Thyroid gland (tissue), 4 donors: Measurements from ENCODE around the gene SCARF2. TPM values are rescaled to one million over a fixed set of nuclear protein-coding genes. Genes with fewer than 3 reads are reported as not detected.

Source experiments
- DNase-seq, 2 donors: peaks; one replicate each; pipeline ENCODE4 v3.0.0-alpha.2; 2019
- H3K27ac ChIP-seq, 3 donors: fragments of 200-600 bp; sonication (generic); 1 replicate in 2 of 3; 2 replicates in 1 of 3; pipeline ENCODE4 v1.5.1; 2016 to 2019; ENCODE audit warnings: mild to moderate bottlenecking in 1 of 3, moderate library complexity in 1 of 3
- H3K27me3 ChIP-seq: fragments of 200-600 bp; sonication (generic); one replicate; pipeline ENCODE4 v1.5.1; 2019
- H3K36me3 ChIP-seq, 2 donors: fragments of 200-600 bp; sonication (generic); one replicate each; pipeline ENCODE4 v1.5.1; 2016 to 2019
- H3K4me1 ChIP-seq, 2 donors: fragments of 200-600 bp; sonication (generic); one replicate each; pipeline ENCODE4 v1.5.1; 2017 to 2019
- H3K4me3 ChIP-seq, 3 donors: fragments of 200-600 bp; sonication (generic); replicated peaks in 1 of 3; 1 replicate in 2 of 3; 2 replicates in 1 of 3; pipeline ENCODE4 v1.5.1; 2016; ENCODE audit warnings: mild to moderate bottlenecking in 1 of 3
- H3K9me3 ChIP-seq: fragments of 200-600 bp; sonication (generic); one replicate; pipeline ENCODE4 v1.5.1; 2017
- POLR2A ChIP-seq, 2 donors: fragments of 450-650 bp; IDR thresholded peaks; one replicate each; pipeline ENCODE4 v1.6.1; 2017; ENCODE audit warnings: antibody characterized with exemption in 2 of 2, mild to moderate bottlenecking in 2 of 2, moderate library complexity in 1 of 2
- WGBS, 2 donors: methylation state at CpG; one replicate each; pipeline ENCODE4 v1.1.5; 2017; 5-methylcytosine and 5-hydroxymethylcytosine counted together
- intact Hi-C: fragments of 100-400 bp; cut with DNase I; formaldehyde crosslinking; loops from one replicate; pipeline ENCODE4 v1.15.1; 2023
- total RNA-seq, 4 donors: library from RNA; depleted of rRNA; stranded (reverse); fragments of >200 nt; gene quantifications; one replicate each; pipeline ENCODE4 v1.2.3, GENCODE V29; 2016
- TF ChIP-seq, protein P1 (sequence below), 6 experiments: fragments of 200-600 bp in 3 of 6; fragments of 450-650 bp in 3 of 6; sonication (generic) in 3 of 6; IDR thresholded peaks; one replicate each; pipeline ENCODE4 v1.5.1; 2016 to 2019; ENCODE audit warnings: antibody characterized with exemption in 6 of 6, mild to moderate bottlenecking in 2 of 6, inconsistent platforms in 1 of 6, moderate library complexity in 1 of 6

Gene SCARF2
- total RNA-seq, 4 donors from 2014 or later = 14.4 to 23.1 (median 20.4) TPM

GRCh38 chr22:20469110-20469868, 31.7 kb upstream of the SCARF2 start:
- H3K36me3 ChIP-seq = peaks cover 7 to 8% of the 10 kb centered on the region in 2 donors

DNA sequence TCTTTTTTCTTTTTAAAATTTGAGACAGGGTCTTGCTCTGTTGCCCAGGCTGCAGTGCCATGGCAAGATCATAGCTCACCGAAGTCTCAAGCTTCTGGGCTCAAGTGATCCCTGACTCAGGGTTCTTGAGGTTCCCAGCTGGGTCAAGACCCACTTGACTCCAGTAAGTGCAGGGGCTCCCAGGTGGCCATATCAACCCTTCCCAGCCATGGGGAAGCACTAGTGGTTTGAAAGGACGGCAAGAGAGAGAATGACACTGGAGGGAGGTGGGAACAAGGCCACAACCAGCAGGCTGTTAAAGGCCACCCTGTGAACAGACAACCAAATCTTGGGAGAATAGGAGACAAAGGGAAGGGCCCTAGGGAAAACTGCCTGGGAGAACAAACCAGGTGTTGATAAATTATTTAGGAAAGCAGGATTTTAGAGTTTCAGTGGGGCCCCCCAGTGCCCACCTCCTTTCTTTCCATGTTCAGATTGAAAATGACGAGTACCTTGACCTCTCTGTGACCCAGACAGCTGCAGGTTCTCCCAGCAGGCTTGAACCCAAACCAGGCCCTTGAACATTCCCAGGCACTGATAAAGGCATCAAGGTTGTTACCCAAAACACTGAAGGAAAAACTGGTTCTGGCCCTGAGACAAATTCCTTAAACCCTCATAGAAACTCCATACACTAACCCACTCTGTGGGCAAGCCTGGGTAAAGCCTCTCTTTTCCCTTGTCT, 29.2 kb upstream of the SCARF2 start:
- no peak overlapping the region for H3K27ac ChIP-seq
- TF ChIP-seq, protein P1, sequence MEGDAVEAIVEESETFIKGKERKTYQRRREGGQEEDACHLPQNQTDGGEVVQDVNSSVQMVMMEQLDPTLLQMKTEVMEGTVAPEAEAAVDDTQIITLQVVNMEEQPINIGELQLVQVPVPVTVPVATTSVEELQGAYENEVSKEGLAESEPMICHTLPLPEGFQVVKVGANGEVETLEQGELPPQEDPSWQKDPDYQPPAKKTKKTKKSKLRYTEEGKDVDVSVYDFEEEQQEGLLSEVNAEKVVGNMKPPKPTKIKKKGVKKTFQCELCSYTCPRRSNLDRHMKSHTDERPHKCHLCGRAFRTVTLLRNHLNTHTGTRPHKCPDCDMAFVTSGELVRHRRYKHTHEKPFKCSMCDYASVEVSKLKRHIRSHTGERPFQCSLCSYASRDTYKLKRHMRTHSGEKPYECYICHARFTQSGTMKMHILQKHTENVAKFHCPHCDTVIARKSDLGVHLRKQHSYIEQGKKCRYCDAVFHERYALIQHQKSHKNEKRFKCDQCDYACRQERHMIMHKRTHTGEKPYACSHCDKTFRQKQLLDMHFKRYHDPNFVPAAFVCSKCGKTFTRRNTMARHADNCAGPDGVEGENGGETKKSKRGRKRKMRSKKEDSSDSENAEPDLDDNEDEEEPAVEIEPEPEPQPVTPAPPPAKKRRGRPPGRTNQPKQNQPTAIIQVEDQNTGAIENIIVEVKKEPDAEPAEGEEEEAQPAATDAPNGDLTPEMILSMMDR (IDR thresholded peaks at IDR 0.05) = no peak
- TF ChIP-seq POLR2A (IDR thresholded peaks at IDR 0.05) = no peak
- H3K4me3 ChIP-seq = no peak overlapping the region
- DNase-seq = peak in 1 of 2 donors; percentile 28
- peaks cover 7 to 8% of the 10 kb centered on the region in 2 donors for H3K36me3 ChIP-seq
- H3K4me1 ChIP-seq = peaks cover 0 to 12% of the 10 kb centered on the region in 2 donors
- intact Hi-C loops = no loop called here
- WGBS, 2 donors = 57 to 62% methylated on average over 3 of the region's 3 CpGs
- H3K27me3 ChIP-seq = no peaks in the 10 kb centered on the region
- H3K9me3 ChIP-seq = no peaks in the 10 kb centered on the region

More at GRCh38 chr22:20469110-20469868, 31.7 kb upstream of the SCARF2 start:
- H3K27ac ChIP-seq = no peak overlapping the region
- H3K4me3 ChIP-seq = no peak overlapping the region
- TF ChIP-seq POLR2A (IDR thresholded peaks at IDR 0.05) = no peak
- TF ChIP-seq, protein P1 (IDR thresholded peaks at IDR 0.05) = no peak
- intact Hi-C loops = no loop called here
- no peaks in the 10 kb centered on the region for H3K9me3 ChIP-seq
- peaks cover 0 to 3% of the 10 kb centered on the region in 2 donors for H3K4me1 ChIP-seq
- no peaks in the 10 kb centered on the region for H3K27me3 ChIP-seq
- 88 to 91% methylated on average over 6 of the region's 6 CpGs for WGBS, 2 donors
- DNase-seq = no peak

DNA sequence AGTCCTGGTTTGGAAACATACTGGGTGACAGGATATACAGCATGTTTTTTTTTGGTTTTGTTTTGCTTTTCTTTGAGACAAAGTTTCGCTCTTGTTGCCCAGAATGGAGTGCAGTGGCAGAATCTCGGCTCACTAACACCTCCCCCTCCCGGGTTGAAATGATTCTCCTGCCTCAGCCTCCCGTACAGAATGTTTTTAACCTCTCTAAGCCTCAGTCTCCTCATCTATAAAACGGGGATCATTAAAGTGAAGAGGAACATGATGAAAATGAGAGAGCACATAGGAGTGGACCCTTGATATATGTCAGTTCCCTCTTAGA, 28.1 kb upstream of the SCARF2 start:
- H3K9me3 ChIP-seq = no peaks in the 10 kb centered on the region
- H3K4me1 ChIP-seq = peaks cover 0 to 12% of the 10 kb centered on the region in 2 donors
- H3K36me3 ChIP-seq = peaks cover 7 to 13% of the 10 kb centered on the region in 2 donors
- H3K27ac ChIP-seq = no peak overlapping the region
- 88 to 89% methylated on average over 5 of the region's 5 CpGs for WGBS, 2 donors
- intact Hi-C loops = no loop called here
- no peaks in the 10 kb centered on the region for H3K27me3 ChIP-seq
- no peak for DNase-seq
- TF ChIP-seq POLR2A (IDR thresholded peaks at IDR 0.05) = no peak
- TF ChIP-seq, protein P1 (IDR thresholded peaks at IDR 0.05) = no peak
- H3K4me3 ChIP-seq = no peak overlapping the region

DNA sequence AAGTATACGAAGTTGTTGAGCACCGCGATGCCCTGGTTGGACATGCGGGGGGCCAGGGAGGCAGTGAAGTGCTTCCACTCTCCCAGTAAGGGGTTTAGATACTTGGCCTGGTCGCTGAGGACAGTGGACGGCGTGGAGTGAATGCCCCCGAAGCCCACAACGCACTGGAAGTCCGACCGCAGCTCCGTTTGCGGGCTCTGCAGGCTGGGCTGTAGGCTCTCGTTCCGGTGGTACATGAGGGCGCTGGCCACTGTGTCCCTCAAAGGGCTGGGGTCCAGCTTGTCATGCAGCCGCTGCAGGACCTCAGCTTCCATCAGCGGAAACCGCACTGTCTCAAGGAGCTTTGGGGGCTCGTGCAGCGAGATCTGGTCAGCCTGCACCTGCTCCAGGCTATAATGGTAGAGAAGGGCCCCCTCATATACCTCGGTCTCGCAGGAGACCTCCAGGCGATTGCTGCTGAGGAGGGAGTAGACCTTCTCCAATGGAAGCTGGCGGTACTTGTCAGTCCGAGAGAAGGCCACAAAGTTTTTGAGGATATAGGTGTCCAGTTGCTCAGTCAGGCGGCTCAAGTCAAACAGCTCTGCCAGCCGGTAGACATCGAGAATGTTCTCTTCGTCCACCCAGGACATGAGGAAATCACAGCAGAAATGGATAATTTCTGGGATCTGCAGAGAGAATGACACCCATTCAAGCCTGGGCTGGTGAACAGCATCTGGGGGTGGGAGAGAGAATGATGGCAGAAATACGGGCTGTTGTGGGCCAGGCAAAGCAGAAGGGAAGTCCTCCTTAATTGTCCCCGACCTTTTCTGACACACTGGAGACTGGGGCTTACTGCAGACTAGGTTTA, 27.5 kb upstream of the SCARF2 start:
- intact Hi-C loops = no loop called here

More for the DNA sequence above, 27.5 kb upstream of the SCARF2 start:
- DNase-seq = no peak
- H3K27me3 ChIP-seq = no peaks in the 10 kb centered on the region
- H3K9me3 ChIP-seq = no peaks in the 10 kb centered on the region
- no peak overlapping the region for H3K27ac ChIP-seq
- TF ChIP-seq, protein P1 (IDR thresholded peaks at IDR 0.05) = no peak
- TF ChIP-seq POLR2A (IDR thresholded peaks at IDR 0.05) = no peak
- no peak overlapping the region for H3K4me3 ChIP-seq
- H3K4me1 ChIP-seq = peaks cover 0 to 12% of the 10 kb centered on the region in 2 donors
- H3K36me3 ChIP-seq = peaks cover 7 to 13% of the 10 kb centered on the region in 2 donors
- WGBS, 2 donors = 93 to 96% methylated on average over 26 to 27 of the region's 32 CpGs
